Right kidney (tissue), 1 donor: Measurements from ENCODE around the gene PATJ.
"Not testable (repeated sequence)": the region's sequence is repeated elsewhere in the genome, so short reads cannot be mapped to it uniquely, and the experiment has no call there.

Experiments used
- DNase-seq: peaks from one replicate; pipeline ENCODE4 v3.0.0-alpha.2; 2016

The PATJ gene

GRCh38 chr1:61746813-61747212 is 4.5 kb downstream of the PATJ start:
- no peak for DNase-seq

GRCh38 chr1:61748566-61748965 is 6.3 kb downstream of the PATJ start:
- no peak for DNase-seq

- DNase-seq, result no peak
Measured at GRCh38 chr1:61749574-61749973, 7.3 kb downstream of the PATJ start.

DNA sequence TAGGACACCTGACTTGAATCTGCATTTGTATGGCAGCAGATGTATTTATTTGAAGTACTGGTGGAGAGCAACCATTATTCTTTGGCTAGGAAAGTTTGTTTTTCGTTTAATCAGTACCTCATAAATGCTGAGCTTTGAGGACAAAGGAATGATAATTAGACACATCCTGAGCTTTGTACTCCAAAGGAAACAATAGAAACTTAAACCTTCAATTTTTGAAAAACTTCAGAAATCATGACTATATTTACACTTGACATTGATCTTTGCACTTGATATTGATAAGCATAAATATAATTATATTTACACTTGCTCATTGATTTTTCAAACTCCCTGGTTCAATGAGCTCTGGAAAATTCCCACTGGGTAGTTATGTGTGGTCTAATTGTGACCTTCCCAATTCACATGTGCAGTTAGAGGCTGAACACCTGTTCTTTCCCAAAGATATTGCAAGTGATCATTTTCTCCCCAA is 10.7 kb downstream of the PATJ start:
- DNase-seq, result no peak

- no peak for DNase-seq
Measured at GRCh38 chr1:61753998-61754508, 11.8 kb downstream of the PATJ start.

- no peak for DNase-seq
Measured at GRCh38 chr1:61754545-61754944, 12.3 kb downstream of the PATJ start.

GRCh38 chr1:61756773-61757172 is 14.5 kb downstream of the PATJ start:
- DNase-seq, result no peak

GRCh38 chr1:61757950-61758349 is 15.7 kb downstream of the PATJ start:
- DNase-seq, result no peak

DNA sequence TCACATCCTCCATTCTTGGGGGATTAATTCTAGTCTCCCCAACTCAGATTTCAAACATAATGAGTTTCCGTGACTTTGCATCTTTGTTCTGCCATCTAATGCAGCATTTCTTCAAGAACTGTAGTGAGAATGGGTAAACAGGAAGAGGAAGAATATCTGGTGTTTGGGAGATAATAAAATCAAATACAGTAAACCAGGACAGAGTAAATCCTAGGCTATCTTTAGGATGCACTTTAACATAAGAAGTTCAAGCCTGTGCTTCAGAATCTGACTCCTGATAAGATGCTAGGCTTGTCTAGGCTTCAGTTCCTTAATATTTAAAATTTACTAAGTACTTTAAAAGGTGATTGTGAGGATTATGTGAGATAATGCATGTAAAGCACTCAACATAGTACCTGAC is 27.9 kb downstream of the PATJ start:
- no peak for DNase-seq

GRCh38 chr1:61776091-61776490 is 33.8 kb downstream of the PATJ start:
- DNase-seq, result no peak

DNA sequence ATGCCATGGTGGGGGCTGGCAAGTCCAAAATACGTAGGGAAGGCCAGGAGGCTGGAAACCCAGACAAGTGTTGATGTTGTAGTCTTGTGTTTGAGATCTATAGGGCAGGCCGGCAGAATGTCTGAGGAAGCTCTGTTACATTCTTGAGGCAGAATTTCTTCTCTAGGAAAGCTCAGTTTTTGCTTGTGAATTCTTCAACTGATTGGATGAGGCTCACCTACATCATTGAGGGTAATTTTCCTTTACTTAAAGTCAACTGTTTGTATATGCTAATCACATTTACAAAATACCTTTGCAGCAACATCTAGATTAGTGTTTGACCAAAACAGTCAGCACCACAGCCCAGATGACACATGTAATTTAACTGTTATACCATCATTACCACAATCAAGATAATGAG is 37.0 kb downstream of the PATJ start:
- DNase-seq, result no peak

- DNase-seq, result no peak
Measured at GRCh38 chr1:61781151-61781550, 38.9 kb downstream of the PATJ start.

- DNase-seq, result no peak
Measured at GRCh38 chr1:61782771-61783170, 40.5 kb downstream of the PATJ start.

- no peak for DNase-seq
Measured at GRCh38 chr1:61784726-61785125, 42.4 kb downstream of the PATJ start.

DNA sequence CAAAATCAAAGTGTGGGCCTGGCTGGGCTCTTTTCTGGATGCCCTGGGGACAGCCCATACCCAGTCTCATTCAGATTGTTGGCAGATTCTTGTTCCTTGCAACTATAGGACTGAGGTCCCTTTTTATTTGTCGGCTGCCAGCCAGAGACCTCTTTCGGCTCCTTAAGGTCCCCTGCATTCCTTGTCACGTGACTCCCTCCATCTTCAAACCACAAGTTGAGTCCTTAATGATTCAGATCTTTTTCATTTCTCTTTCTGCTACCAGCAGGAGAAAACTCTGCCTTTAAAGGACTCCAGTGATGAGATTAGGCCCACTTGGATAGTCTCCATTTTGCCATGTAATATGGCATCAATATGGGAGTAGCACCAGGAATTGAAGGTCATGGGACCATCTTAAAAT is 48.6 kb downstream of the PATJ start:
- no peak for DNase-seq

- DNase-seq, result no peak
Measured at GRCh38 chr1:61797045-61797755, 54.9 kb downstream of the PATJ start.

DNA sequence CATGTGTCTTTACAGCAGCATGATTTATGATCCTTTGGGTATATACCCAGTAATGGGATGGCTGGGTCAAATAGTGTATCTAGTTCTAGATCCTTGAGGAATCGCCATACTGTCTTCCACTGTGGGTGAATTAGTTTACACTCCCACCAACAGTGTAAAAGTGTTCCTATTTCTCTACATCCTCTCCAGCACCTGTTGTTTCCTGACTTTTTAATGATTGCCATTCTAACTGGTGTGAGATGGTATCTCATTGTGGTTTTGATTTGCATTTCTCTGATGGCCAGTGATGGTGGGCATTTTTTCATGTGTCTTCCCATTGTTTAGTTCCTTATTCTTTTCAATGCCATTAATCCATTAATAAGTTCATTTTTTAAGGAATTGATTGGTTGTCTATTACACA is 58.8 kb downstream of the PATJ start:
- not testable (repeated sequence) for DNase-seq

DNA sequence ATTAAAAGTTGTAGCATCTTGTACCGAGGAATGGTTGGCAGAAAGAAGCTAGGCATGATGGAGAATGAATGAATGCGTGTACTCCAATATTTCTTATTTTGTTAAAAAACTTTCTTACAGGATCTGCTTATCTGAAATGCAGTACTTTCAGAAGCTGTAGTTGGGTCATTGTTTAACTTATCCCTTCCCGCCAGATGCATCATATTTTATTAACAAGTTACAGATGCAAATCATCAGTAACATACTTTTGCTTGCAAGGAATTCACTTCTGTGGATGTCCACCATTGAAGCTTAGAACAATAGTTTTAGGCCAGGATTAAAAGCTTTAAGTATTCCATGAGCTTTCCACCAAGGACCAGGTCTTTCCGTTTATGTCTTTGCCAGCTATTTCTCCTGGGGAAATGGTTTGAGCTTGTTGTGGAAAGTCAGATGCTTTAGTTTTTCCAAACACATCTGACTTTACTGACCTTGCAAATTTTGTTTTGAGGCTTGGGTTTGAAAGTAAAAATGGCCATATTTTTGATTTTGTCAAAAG is 65.4 kb downstream of the PATJ start:
- no peak for DNase-seq

DNA sequence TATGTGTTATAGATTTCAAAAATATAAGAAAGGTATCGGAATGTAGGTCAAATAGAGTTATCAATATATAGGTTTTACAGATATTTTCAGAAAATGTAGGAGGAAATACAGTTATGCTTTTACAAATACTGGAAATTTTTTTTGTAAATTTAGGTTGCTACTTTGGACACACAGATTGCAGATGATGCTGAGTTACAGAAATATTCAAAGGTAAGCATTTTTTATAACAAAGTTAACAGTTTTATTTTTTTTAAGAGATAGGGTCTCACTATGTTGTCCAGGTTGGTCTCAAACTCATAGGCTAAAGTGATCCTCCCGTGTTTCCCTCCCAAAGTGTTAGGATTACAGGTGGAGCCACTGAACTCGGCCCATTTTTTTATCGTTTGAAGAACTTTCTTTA is 66.0 kb downstream of the PATJ start:
- no peak for DNase-seq

DNA sequence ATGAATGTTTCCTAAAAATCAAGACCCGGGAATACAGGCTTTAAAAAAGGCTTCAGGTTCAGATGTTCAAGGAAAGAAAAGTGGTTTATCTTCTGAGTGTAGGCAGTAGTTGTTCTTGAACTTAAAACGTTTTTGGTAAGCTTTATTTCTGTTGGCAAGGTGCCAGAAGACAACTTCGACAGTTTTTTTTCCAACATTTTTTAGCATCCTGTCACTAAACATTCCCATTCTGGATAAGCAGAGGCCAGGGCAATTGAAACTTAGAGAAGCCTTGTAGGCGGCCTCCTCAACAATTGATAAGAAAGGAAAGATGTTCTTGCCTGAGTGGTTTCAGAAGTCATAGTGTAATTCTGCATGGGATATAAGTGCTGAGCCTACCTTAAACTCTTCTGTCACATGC is 66.7 kb downstream of the PATJ start:
- no peak for DNase-seq

DNA sequence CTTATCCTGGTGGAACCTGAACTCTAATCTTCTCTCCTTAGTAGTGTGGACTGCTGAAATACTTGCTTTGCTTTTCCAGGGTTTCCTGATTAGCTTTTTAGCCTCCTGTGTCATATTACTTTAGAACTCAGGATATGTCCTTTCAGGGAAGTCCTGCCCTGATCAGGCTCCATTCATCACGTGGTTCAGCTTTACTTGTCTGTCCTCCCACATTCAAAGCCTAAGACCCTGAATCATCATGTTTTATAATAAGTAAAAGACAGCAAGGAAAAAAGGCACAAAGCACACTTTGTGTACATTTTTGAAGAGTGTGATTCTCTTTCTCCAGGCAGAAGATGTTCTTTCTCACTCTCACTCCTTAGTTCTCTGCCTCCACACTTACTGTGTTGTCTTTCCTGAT is 70.6 kb downstream of the PATJ start:
- no peak for DNase-seq

GRCh38 chr1:61816191-61816590 is 73.9 kb downstream of the PATJ start:
- DNase-seq, result no peak

DNA sequence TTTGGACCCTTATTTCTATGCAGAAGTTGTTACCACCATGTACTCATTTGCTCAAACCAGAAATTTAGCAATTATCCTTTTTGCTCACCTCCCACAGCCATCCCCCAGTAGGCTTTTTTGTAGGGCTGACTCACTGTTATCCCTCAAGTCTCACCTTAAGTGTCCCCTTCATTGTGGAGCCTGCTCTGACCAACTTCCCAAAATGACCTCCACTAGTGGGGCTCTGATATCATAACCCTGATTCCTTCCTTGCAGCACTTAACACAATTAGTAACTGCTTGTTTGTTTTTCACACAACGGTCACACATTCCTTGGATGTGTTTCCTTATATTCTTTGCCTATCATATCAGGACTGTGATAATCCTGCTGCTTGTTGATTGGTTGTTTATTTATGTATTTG is 76.7 kb downstream of the PATJ start:
- no peak for DNase-seq

DNA sequence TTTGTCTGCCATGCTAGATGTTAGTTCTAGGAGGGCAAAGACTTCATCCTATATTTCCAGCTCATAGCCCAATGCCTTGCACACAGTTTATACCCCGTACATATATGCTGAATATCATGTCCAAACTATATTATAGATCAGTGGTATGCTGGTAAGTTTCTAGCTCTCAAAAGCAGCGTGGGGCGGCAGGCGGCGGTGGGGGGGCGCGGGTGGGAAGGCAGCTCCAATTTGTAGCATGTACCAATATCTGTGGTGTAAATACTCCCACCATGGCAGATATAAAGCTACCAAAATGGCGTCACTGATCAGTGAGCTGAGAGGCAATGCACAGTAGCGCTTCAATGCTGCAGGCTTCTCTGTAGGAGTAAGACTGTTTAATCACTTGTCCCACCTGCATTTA is 77.1 kb downstream of the PATJ start:
- DNase-seq, result no peak
